NCI-H2081 (cell line): ENCODE data around the gene PITRM1.

ENCODE experiments used
- DNase-seq, 2 experiments: peaks; one replicate each; lab custom pipeline; 2025; lab: John Stamatoyannopoulos, UW

PITRM1 gene

DNA sequence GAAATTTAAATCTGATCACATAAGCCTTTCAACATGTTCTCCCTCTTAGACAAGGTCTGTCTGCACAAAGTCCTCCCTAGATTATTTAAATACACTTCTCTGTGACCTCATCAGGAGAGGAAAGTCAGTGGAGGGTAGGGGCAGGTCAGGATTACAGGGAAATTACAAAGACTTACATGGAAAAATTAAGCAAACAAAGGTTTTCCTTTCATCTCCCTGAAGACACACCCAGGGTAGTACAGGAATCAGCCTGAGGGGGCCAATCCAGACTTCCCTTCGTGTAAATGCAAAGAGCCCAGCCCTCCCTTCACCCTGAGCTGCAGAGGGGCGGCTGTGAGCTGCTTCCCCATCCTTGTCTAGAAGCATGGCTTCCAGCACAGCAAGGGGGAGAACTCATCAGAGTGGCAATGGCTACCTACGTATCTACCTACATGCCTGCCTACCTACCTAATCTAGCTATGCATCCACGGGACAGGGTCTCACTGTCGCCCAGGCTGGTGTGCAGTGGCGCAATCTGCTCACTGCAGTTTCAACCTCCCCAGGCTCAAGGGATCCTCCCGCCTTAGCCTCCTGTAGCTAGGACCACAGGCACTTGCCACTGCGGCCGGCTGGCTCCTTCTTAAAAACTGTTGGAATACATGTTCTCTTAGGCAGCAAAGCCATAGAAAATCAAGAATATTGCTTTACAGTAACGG lies 33.2 kb downstream of the PITRM1 start:
- no peak for DNase-seq

GRCh38 chr10:3137958-3138726 lies 34.4 kb downstream of the PITRM1 start:
- no peak for DNase-seq

- DNase-seq = no peak
Observed at GRCh38 chr10:3136763-3137611, 35.6 kb downstream of the PITRM1 start.

DNA sequence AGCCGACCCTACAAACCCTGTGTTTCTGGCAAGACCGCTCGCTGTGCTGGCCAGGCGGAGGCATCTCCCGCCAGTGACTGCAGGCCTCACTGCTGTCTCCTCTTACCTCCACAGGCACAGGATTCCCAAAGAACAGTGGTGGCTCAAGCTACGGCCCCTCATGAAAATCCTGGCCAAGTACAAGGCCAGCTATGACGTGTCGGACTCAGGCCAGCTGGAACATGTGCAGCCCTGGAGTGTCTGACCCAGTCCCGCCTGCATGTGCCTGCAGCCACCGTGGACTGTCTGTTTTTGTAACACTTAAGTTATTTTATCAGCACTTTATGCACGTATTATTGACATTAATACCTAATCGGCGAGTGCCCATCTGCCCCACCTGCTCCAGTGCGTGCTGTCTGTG lies 36.2 kb downstream of the PITRM1 start:
- DNase-seq = no peak

GRCh38 chr10:3135006-3135405 lies 37.6 kb downstream of the PITRM1 start:
- DNase-seq = peak in 1 of 2 experiments; percentile 1

DNA sequence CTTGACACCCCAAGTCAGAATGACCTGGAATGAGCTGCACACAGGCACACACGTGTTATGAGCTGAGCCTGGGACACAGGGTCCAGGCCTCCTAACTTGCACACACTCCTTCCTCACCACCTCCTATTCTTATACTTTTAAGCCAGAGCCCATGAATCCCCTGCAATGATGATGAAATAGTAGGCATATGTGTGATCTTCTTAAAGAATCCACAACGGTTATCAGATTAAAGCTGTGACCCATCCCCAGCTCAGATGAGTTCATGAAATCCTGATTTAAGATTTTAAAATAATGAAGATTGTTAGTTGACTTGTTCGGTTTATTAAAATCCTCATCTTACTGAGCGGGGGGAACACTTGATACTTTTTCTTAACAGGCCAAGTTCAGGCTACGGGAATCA lies 38.6 kb downstream of the PITRM1 start:
- DNase-seq = no peak

- DNase-seq = no peak
Observed at GRCh38 chr10:3132036-3133025, 40.3 kb downstream of the PITRM1 start.

- peak in 1 of 2 experiments; percentile 53 for DNase-seq
Observed at GRCh38 chr10:3131098-3131497, 41.5 kb downstream of the PITRM1 start.

GRCh38 chr10:3129581-3130340 lies 42.8 kb downstream of the PITRM1 start:
- no peak for DNase-seq

- no peak for DNase-seq
Observed at GRCh38 chr10:3128379-3129130, 44.0 kb downstream of the PITRM1 start.

GRCh38 chr10:3127921-3128320 lies 44.7 kb downstream of the PITRM1 start:
- DNase-seq = no peak

- peak; percentile 87 to 96 for DNase-seq
Observed at GRCh38 chr10:3126741-3127346, 45.7 kb downstream of the PITRM1 start.

DNA sequence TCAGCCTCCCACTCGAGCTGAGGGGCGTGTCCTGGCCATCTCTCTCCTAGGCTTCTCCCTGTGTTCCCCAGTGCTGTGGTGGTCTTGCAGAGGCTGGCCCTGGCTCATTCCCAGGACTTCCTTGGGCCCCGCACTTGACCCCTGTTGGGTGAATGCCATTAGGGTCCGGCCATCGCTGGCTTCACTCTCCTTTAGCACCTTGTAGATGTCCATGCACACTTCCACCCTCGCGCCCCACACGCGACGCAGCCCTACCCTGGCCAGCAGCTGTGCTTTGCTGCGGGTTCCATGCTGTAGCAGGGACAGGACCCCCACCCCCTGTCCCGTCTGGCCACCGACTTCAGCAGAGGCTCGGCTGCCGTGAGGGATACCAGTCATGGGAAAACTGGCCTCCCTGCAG lies 46.3 kb downstream of the PITRM1 start:
- DNase-seq = no peak

DNA sequence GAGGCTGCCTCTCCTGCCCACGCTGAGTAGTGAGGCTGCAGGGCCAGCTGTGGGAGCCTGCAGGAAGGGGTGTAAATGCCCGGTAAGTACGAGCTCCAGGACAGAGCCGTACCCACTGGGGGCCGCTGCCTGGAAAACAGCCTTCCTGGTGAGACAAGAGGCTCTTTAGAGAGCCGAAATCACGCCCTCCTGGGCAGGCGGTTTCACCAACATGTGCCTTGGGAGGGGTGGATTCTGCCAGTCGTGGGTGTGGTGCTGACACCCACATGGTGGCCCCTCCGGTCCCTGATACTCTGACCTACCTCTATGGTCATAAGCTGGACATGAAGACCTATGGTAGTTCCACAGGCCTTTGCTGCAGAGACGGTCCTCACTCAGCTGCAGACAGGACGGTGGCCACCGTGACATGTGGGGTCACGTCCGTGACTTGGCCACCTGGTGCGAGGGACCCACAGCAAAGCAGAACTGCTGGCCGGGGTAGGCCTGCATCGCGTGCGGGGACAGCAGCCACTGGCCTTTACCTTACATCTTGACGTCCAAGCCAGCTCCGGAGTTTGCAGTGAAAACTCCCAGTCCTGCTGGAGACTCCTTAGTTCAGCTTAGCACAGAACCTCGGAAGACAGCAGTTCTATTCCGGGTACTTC lies 46.9 kb downstream of the PITRM1 start:
- DNase-seq = peak in 1 of 2 experiments; percentile 3

- DNase-seq = no peak
Observed at GRCh38 chr10:3124412-3125175, 48.0 kb downstream of the PITRM1 start.

DNA sequence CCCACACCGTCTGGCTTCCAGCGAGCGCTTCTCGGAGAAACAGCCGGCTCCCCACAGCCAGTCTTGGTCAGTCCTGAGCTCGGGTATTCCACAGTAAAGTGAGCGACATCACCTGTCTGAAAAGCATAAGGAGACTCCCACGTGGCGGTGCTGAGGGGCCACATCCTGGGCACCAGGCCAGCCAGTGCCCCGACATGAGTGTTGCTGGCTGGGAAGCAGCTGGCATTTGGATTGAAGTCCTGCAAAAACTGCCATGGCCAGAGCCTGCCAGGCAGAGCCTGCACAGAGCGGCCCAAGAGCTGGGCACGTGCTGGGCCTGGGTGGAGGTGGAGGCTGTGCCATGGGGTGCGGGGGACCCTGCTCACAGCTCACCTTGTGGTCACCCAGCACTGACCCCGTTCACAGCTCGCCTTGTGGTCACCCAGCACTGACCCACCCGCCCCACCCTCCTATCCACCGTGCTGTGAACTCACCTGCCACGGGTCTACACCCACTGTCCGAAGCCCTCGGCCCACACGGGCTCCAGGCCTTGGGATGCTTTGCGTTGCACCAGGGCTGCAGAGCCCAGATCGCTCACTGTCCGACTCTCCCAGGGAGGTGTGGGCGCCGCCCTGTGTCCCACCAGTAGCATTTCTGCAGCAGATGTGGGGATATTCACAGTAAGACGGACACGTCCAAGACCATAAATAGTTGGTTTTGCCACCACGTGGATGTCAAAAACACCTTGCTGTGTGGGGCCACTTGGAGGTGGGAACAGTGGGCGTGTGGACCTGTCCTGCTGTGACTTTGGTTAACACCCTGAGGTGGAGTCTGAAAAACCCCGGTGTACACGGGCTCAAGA lies 48.8 kb downstream of the PITRM1 start:
- no peak for DNase-seq
